Parathyroid adenoma (tissue), 2 donors: ENCODE results near the gene SELENON.

Experiments used
- H2AFZ ChIP-seq: fragments of 300-600 bp; sonication (generic); one replicate; pipeline ENCODE4 v1.7.0; 2017; ENCODE audit warnings: antibody characterized with exemption, mild to moderate bottlenecking
- H3K27ac ChIP-seq: fragments of 300-600 bp; sonication (generic); one replicate; pipeline ENCODE4 v1.7.0; 2017
- H3K27me3 ChIP-seq: fragments of 300-600 bp; sonication (generic); one replicate; pipeline ENCODE4 v1.7.0; 2017; ENCODE audit warnings: low read length; ENCODE audit not compliant: control insufficient read depth, insufficient read depth
- H3K36me3 ChIP-seq: fragments of 300-600 bp; sonication (generic); one replicate; pipeline ENCODE4 v1.7.0; 2017; ENCODE audit warnings: low read length; ENCODE audit not compliant: control insufficient read depth, insufficient read depth
- H3K4me1 ChIP-seq: fragments of 300-600 bp; sonication (generic); one replicate; pipeline ENCODE4 v1.7.0; 2017; ENCODE audit warnings: control low read depth
- H3K4me2 ChIP-seq: fragments of 300-600 bp; sonication (generic); one replicate; pipeline ENCODE4 v1.7.0; 2017; ENCODE audit warnings: low read length
- H3K4me3 ChIP-seq: fragments of 300-600 bp; sonication (generic); one replicate; pipeline ENCODE4 v1.7.0; 2017; ENCODE audit warnings: low read depth, low read length
- H3K79me2 ChIP-seq: fragments of 300-600 bp; sonication (generic); one replicate; pipeline ENCODE4 v1.7.0; 2017; ENCODE audit warnings: control low read depth
- H3K9ac ChIP-seq: fragments of 300-600 bp; sonication (generic); one replicate; pipeline ENCODE4 v1.7.0; 2017; ENCODE audit warnings: mild to moderate bottlenecking
- H3K9me3 ChIP-seq: fragments of 300-600 bp; sonication (generic); one replicate; pipeline ENCODE4 v1.7.0; 2017; ENCODE audit warnings: low read length; ENCODE audit not compliant: control insufficient read depth
- CTCF ChIP-seq: fragments of 300-600 bp; sonication (generic); IDR thresholded peaks from one replicate; pipeline ENCODE4 v1.7.0; 2017; ENCODE audit warnings: antibody characterized with exemption, mild to moderate bottlenecking
- donor health status: primary hyperparathyroidism.

Gene SELENON

GRCh38 chr1:25804244-25804963 is 4.4 kb downstream of the SELENON start:
- H3K4me3 ChIP-seq, result no peak overlapping the region
- no peaks in the 10 kb centered on the region for H3K27me3 ChIP-seq
- no peak overlapping the region for H3K9ac ChIP-seq
- H3K9me3 ChIP-seq, result no peaks in the 10 kb centered on the region
- H2AFZ ChIP-seq, result no peak overlapping the region
- no peaks in the 10 kb centered on the region for H3K79me2 ChIP-seq
- no peak overlapping the region for H3K27ac ChIP-seq
- H3K4me2 ChIP-seq, result no peak overlapping the region
- no peak for TF ChIP-seq CTCF
- H3K4me1 ChIP-seq, result no peaks in the 10 kb centered on the region
- H3K36me3 ChIP-seq, result no peaks in the 10 kb centered on the region

GRCh38 chr1:25804964-25805862 is 5.2 kb downstream of the SELENON start:
- Histone ChIP-seq H3K4me2 (no peak overlapping the region), H3K36me3 (no peaks in the 10 kb centered on the region), H3K27me3 (no peaks in the 10 kb centered on the region), H3K9ac (no peak overlapping the region), H2AFZ (no peak overlapping the region), H3K4me3 (no peak overlapping the region), H3K79me2 (no peaks in the 10 kb centered on the region), H3K9me3 (no peaks in the 10 kb centered on the region), H3K27ac (no peak overlapping the region), H3K4me1 (no peaks in the 10 kb centered on the region)
- TF ChIP-seq CTCF, result no peak

- H3K79me2 ChIP-seq, result no peaks in the 10 kb centered on the region
- no peak for TF ChIP-seq CTCF
- H3K9ac ChIP-seq, result no peak overlapping the region
- H3K4me2 ChIP-seq, result no peak overlapping the region
- H2AFZ ChIP-seq, result no peak overlapping the region
- no peak overlapping the region for H3K4me3 ChIP-seq
- no peaks in the 10 kb centered on the region for H3K9me3 ChIP-seq
- H3K36me3 ChIP-seq, result no peaks in the 10 kb centered on the region
- H3K27me3 ChIP-seq, result no peaks in the 10 kb centered on the region
- no peak overlapping the region for H3K27ac ChIP-seq
- no peaks in the 10 kb centered on the region for H3K4me1 ChIP-seq
These were observed 5.9 kb downstream of the SELENON start for GRCh38 chr1:25805863-25806225.

GRCh38 chr1:25806418-25806817 is 6.4 kb downstream of the SELENON start:
- Histone ChIP-seq H2AFZ (no peak overlapping the region), H3K9me3 (no peaks in the 10 kb centered on the region), H3K4me3 (no peak overlapping the region), H3K36me3 (no peaks in the 10 kb centered on the region), H3K4me1 (no peaks in the 10 kb centered on the region), H3K27me3 (no peaks in the 10 kb centered on the region), H3K79me2 (no peaks in the 10 kb centered on the region), H3K9ac (no peak overlapping the region), H3K4me2 (no peak overlapping the region), H3K27ac (no peak overlapping the region)
- TF ChIP-seq CTCF, result no peak
